ENCODE measurements around the gene PEX26.
"Not testable (repeated sequence)": the region's sequence is repeated elsewhere in the genome, so short reads cannot be mapped to it uniquely, and the experiment has no call there.

PEX26 gene

GRCh38 chr22:18062421-18062820 lies 15.4 kb upstream of the PEX26 start:
- Histone ChIP-seq H3K27me3 (ENCODE audit: insufficient read depth, low read length, poor library complexity, severe bottlenecking) (no peaks in the 10 kb centered on the region), H3K4me3 (ENCODE audit: low read length, poor library complexity, severe bottlenecking) (no peak overlapping the region), H3K4me1 (ENCODE audit: insufficient read depth, low read length, poor library complexity, severe bottlenecking) (no peaks in the 10 kb centered on the region), H3K4me2 (ENCODE audit: low read depth, low read length, poor library complexity, severe bottlenecking) (no peak overlapping the region), H3K9ac (ENCODE audit: low read depth, low read length, poor library complexity, severe bottlenecking) (no peak overlapping the region), H3K36me3 (ENCODE audit: insufficient read depth, low read length) (no peaks in the 10 kb centered on the region), H3K9me2 (replicated peaks; ENCODE audit: low read depth, low read length) (no peaks in the 10 kb centered on the region), H2AFZ (ENCODE audit: low read length) (no peak overlapping the region), H3K79me2 (ENCODE audit: insufficient read depth, low read length) (no peaks in the 10 kb centered on the region), H3K9me3 (ENCODE audit: insufficient read depth, low read depth, low read length) (no peaks in the 10 kb centered on the region), H3F3A (ENCODE audit: low read depth) (no peaks in the 10 kb centered on the region), H4K20me1 (ENCODE audit: insufficient read depth, low read length, poor library complexity, severe bottlenecking) (no peaks in the 10 kb centered on the region)
- TF ChIP-seq, protein P1, sequence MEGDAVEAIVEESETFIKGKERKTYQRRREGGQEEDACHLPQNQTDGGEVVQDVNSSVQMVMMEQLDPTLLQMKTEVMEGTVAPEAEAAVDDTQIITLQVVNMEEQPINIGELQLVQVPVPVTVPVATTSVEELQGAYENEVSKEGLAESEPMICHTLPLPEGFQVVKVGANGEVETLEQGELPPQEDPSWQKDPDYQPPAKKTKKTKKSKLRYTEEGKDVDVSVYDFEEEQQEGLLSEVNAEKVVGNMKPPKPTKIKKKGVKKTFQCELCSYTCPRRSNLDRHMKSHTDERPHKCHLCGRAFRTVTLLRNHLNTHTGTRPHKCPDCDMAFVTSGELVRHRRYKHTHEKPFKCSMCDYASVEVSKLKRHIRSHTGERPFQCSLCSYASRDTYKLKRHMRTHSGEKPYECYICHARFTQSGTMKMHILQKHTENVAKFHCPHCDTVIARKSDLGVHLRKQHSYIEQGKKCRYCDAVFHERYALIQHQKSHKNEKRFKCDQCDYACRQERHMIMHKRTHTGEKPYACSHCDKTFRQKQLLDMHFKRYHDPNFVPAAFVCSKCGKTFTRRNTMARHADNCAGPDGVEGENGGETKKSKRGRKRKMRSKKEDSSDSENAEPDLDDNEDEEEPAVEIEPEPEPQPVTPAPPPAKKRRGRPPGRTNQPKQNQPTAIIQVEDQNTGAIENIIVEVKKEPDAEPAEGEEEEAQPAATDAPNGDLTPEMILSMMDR (conservative IDR thresholded peaks at IDR 0.05; ENCODE audit: low read length), result no peak
- TF ChIP-seq EZH2phosphoT487 (IDR thresholded peaks at IDR 0.05; ENCODE audit: borderline replicate concordance), result no peak

DNA sequence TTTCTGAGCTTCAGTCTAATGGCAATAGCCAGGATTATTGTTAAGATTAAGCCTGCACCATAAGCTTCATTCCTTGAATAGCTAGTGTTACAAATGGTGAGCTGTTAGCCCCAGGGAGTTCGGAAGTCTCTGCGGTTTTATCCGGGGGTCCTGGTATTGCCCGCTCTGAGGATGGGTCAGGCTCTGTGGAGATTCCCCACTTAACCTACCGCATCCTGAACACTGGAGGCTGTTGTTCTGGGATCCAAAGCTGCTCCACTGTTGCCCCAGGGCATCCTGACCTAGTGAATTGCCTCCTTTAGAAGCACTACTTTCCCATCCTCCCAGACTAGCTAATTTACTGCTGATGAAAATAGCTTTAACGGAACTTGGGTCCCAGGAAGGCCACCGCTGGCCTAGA lies 14.5 kb upstream of the PEX26 start:
- Histone ChIP-seq H3K79me2 (ENCODE audit: insufficient read depth, low read length) (no peaks in the 10 kb centered on the region), H3K9ac (ENCODE audit: low read depth, low read length, poor library complexity, severe bottlenecking) (no peak overlapping the region), H3K4me3 (ENCODE audit: low read length, poor library complexity, severe bottlenecking) (no peak overlapping the region), H3K9me2 (replicated peaks; ENCODE audit: low read depth, low read length) (no peaks in the 10 kb centered on the region), H3F3A (ENCODE audit: low read depth) (no peaks in the 10 kb centered on the region), H4K20me1 (ENCODE audit: insufficient read depth, low read length, poor library complexity, severe bottlenecking) (no peaks in the 10 kb centered on the region), H2AFZ (ENCODE audit: low read length) (no peak overlapping the region), H3K9me3 (ENCODE audit: insufficient read depth, low read depth, low read length) (no peaks in the 10 kb centered on the region), H3K27me3 (ENCODE audit: insufficient read depth, low read length, poor library complexity, severe bottlenecking) (no peaks in the 10 kb centered on the region), H3K4me1 (ENCODE audit: insufficient read depth, low read length, poor library complexity, severe bottlenecking) (no peaks in the 10 kb centered on the region), H3K36me3 (ENCODE audit: insufficient read depth, low read length) (no peaks in the 10 kb centered on the region), H3K4me2 (ENCODE audit: low read depth, low read length, poor library complexity, severe bottlenecking) (no peak overlapping the region)
- TF ChIP-seq, protein P1 (conservative IDR thresholded peaks at IDR 0.05; ENCODE audit: low read length), result no peak
- no peak for TF ChIP-seq EZH2phosphoT487 (IDR thresholded peaks at IDR 0.05; ENCODE audit: borderline replicate concordance)

DNA sequence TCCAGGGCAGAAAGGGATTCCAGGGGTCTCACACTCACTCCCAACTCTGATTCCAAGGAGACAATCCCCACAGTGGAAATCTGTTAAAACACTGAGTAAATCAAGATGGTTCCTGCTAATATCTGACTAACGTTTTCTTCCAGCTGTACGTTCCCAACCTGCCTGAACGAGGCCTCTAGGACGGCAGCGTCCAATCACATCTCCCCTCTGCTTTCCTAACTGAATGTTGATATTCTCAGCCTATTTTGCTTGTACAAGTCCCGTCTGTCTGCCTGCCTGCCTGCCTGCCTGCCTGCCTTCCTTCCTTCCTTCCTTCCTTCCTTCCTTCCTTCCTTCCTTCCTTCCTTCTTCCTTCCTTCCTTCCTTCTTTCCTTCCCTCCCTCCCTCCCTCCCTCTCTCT lies 14.1 kb upstream of the PEX26 start:
- H3K36me3 ChIP-seq (ENCODE audit: insufficient read depth, low read length); H3K27me3 ChIP-seq (ENCODE audit: insufficient read depth, low read length, poor library complexity, severe bottlenecking); H3K9ac ChIP-seq (ENCODE audit: low read depth, low read length, poor library complexity, severe bottlenecking); H3K79me2 ChIP-seq (ENCODE audit: insufficient read depth, low read length); H3K4me1 ChIP-seq (ENCODE audit: insufficient read depth, low read length, poor library complexity, severe bottlenecking); H3K9me2 ChIP-seq (replicated peaks; ENCODE audit: low read depth, low read length); H3K9me3 ChIP-seq (ENCODE audit: insufficient read depth, low read depth, low read length); H3F3A ChIP-seq (ENCODE audit: low read depth); H3K4me2 ChIP-seq (ENCODE audit: low read depth, low read length, poor library complexity, severe bottlenecking); H3K4me3 ChIP-seq (ENCODE audit: low read length, poor library complexity, severe bottlenecking); H4K20me1 ChIP-seq (ENCODE audit: insufficient read depth, low read length, poor library complexity, severe bottlenecking); H2AFZ ChIP-seq (ENCODE audit: low read length): not testable (repeated sequence)

DNA sequence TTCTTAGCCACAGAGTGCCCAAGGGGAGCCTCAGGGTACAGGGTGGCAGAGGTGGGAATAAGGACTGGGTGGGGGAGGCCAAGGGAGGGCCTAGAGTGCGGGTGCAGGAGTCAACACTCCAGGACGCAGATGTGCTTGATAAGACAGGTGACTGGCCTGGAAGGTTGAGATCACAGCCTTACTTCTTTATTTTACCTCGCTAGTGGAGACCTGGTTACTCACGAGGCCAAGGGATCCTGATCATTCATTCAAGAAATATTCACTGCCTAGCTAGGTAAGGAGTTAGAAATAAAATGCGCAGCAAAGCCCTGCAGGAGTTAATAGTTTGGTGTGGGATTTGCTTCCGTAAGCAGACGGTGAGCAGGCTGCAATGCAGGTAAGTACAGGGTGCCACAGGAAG lies 13.2 kb upstream of the PEX26 start:
- no peak overlapping the region for H3K9ac ChIP-seq (ENCODE audit: low read depth, low read length, poor library complexity, severe bottlenecking)
- H3K4me2 ChIP-seq (ENCODE audit: low read depth, low read length, poor library complexity, severe bottlenecking), result no peak overlapping the region
- no peaks in the 10 kb centered on the region for H3F3A ChIP-seq (ENCODE audit: low read depth)
- H3K36me3 ChIP-seq (ENCODE audit: insufficient read depth, low read length), result no peaks in the 10 kb centered on the region
- H3K4me1 ChIP-seq (ENCODE audit: insufficient read depth, low read length, poor library complexity, severe bottlenecking), result no peaks in the 10 kb centered on the region
- H3K9me3 ChIP-seq (ENCODE audit: insufficient read depth, low read depth, low read length), result no peaks in the 10 kb centered on the region
- H3K27me3 ChIP-seq (ENCODE audit: insufficient read depth, low read length, poor library complexity, severe bottlenecking), result no peaks in the 10 kb centered on the region
- no peak for TF ChIP-seq EZH2phosphoT487 (IDR thresholded peaks at IDR 0.05; ENCODE audit: borderline replicate concordance)
- TF ChIP-seq, protein P1 (conservative IDR thresholded peaks at IDR 0.05; ENCODE audit: low read length), result no peak
- no peaks in the 10 kb centered on the region for H4K20me1 ChIP-seq (ENCODE audit: insufficient read depth, low read length, poor library complexity, severe bottlenecking)
- H2AFZ ChIP-seq (ENCODE audit: low read length), result no peak overlapping the region
- H3K9me2 ChIP-seq (replicated peaks; ENCODE audit: low read depth, low read length), result no peaks in the 10 kb centered on the region
- no peaks in the 10 kb centered on the region for H3K79me2 ChIP-seq (ENCODE audit: insufficient read depth, low read length)
- no peak overlapping the region for H3K4me3 ChIP-seq (ENCODE audit: low read length, poor library complexity, severe bottlenecking)
